Suprapubic skin (tissue), 4 donors: ENCODE measurements around the gene SHKBP1. TPM values are rescaled to one million over a fixed set of nuclear protein-coding genes. Genes with fewer than 3 reads are reported as not detected.

Experiments used
- DNase-seq, 2 donors: peaks; one replicate each; pipeline ENCODE4 v3.0.0-alpha.2; 2019; ENCODE audit warnings: low spot score in 2 of 2
- H3K27ac ChIP-seq: fragments of 200-600 bp; sonication (generic); one replicate; pipeline ENCODE4 v1.5.1; 2019
- H3K27me3 ChIP-seq: fragments of 200-600 bp; sonication (generic); one replicate; pipeline ENCODE4 v1.5.1; 2019
- H3K36me3 ChIP-seq: fragments of 200-600 bp; sonication (generic); one replicate; pipeline ENCODE4 v1.5.1; 2019
- H3K4me1 ChIP-seq: fragments of 200-600 bp; sonication (generic); one replicate; pipeline ENCODE4 v1.5.1; 2019
- H3K4me3 ChIP-seq: fragments of 200-600 bp; sonication (generic); one replicate; pipeline ENCODE4 v1.5.1; 2019; ENCODE audit warnings: mild to moderate bottlenecking
- H3K9me3 ChIP-seq: fragments of 200-600 bp; sonication (generic); one replicate; pipeline ENCODE4 v1.5.1; 2019
- EP300 ChIP-seq: sonication (generic); formaldehyde crosslinking; IDR thresholded peaks from one replicate; pipeline ENCODE4 v1.6.1; 2017; ENCODE audit warnings: antibody characterized with exemption
- POLR2A ChIP-seq, 2 donors: fragments of 450-650 bp; IDR thresholded peaks; one replicate each; pipeline ENCODE4 v1.6.1; 2017; ENCODE audit warnings: antibody characterized with exemption in 2 of 2, mild to moderate bottlenecking in 2 of 2, moderate library complexity in 2 of 2
- POLR2AphosphoS5 ChIP-seq, 3 donors: sonication (generic); formaldehyde crosslinking; IDR thresholded peaks; one replicate each; pipeline ENCODE4 v1.6.1; 2017; ENCODE audit warnings: antibody characterized with exemption in 3 of 3
- WGBS: methylation state at CpG from one replicate; pipeline ENCODE4 v1.1.5; 2018; 5-methylcytosine and 5-hydroxymethylcytosine counted together
- total RNA-seq, 4 donors: library from RNA; depleted of rRNA; stranded (reverse); fragments of >200 nt; gene quantifications; one replicate each; pipeline ENCODE4 v1.1.0, GENCODE V29; 2016
- TF ChIP-seq, protein P1 (sequence below), 2 donors: fragments of 200-600 bp in 1 of 2; fragments of 450-650 bp in 1 of 2; sonication (generic) in 1 of 2; IDR thresholded peaks; one replicate each; pipeline ENCODE4 v1.5.1; 2016 to 2019; ENCODE audit warnings: antibody characterized with exemption in 2 of 2, mild to moderate bottlenecking in 1 of 2, moderate library complexity in 1 of 2

The SHKBP1 gene
- total RNA-seq, 4 donors from 2014 or later, result 42.2 to 58.3 (median 51.1) TPM

DNA sequence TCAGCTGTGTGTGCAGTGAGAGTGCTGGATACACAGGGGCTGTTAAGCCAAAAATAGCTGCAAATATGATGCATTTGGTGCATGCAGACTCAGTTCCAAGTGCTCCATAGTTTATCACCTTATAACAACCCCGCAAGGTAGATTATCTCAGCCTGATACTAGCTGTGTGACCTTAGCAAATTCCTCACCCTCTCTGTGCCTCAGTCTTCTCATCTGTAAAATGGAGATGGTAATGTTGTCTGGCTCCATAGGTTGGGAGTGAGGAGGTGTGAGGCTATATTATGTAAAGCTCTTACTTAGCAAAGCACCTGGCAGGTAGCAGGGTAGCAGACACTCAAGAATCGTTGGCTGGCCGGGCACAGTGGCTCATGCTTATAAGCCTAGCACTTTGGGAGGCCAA is 23.8 kb upstream of the SHKBP1 start:
- Histone ChIP-seq H3K9me3 (no peaks in the 10 kb centered on the region), H3K4me1 (peaks cover 10% of the 10 kb centered on the region), H3K27me3 (peaks cover 52% of the 10 kb centered on the region), H3K36me3 (no peaks in the 10 kb centered on the region), H3K27ac (no peak overlapping the region), H3K4me3 (no peak overlapping the region)
- 96% methylated on average over 3 of the region's 3 CpGs for WGBS
- TF ChIP-seq POLR2A (IDR thresholded peaks at IDR 0.05), result no peak
- TF ChIP-seq EP300, result no peak
- TF ChIP-seq, protein P1, sequence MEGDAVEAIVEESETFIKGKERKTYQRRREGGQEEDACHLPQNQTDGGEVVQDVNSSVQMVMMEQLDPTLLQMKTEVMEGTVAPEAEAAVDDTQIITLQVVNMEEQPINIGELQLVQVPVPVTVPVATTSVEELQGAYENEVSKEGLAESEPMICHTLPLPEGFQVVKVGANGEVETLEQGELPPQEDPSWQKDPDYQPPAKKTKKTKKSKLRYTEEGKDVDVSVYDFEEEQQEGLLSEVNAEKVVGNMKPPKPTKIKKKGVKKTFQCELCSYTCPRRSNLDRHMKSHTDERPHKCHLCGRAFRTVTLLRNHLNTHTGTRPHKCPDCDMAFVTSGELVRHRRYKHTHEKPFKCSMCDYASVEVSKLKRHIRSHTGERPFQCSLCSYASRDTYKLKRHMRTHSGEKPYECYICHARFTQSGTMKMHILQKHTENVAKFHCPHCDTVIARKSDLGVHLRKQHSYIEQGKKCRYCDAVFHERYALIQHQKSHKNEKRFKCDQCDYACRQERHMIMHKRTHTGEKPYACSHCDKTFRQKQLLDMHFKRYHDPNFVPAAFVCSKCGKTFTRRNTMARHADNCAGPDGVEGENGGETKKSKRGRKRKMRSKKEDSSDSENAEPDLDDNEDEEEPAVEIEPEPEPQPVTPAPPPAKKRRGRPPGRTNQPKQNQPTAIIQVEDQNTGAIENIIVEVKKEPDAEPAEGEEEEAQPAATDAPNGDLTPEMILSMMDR (IDR thresholded peaks at IDR 0.05), result no peak
- TF ChIP-seq POLR2AphosphoS5 (IDR thresholded peaks at IDR 0.05), result no peak
- DNase-seq, result no peak

DNA sequence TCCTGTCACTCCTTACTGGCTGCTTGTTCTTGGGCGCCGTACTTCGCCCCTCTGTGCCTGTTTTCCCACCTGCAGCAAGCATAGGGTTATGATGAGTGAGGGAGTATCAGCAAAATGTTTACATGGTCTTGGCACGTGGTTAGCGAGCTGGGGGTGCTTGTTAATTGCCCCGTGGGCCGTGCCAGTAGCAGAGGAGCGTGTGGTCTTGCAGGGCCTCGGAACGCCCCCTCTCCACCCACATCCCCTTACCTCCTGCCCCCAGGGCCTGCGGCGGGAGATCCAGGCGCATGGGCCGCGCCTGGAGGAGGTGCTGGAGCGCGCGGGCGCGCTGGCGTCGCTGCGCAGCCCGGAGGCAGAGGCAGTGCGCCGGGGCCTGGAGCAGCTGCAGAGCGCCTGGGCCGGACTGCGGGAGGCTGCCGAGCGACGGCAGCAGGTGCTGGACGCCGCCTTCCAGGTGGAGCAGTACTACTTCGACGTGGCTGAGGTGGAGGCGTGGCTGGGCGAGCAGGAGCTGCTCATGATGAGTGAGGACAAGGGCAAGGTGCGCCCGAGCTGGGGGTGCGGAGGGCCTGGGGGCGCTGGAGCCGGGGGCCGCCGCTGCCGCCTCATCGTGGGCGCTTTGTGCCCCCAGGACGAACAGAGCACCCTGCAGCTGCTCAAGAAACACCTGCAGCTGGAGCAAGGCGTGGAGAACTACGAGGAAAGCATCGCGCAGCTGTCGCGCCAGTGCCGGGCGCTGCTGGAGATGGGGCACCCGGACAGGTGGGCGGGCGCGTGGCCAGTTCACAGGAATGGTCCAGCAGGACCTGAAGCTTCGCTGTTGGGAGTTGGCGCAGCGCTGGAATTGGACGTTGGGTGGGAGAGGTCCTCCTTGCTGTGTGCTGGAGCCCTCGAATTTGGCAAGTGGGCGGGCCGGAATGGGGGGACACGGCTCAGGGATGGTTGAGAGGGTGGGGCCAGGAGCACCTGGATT is 22.5 kb upstream of the SHKBP1 start:
- Histone ChIP-seq H3K36me3 (no peaks in the 10 kb centered on the region), H3K4me3 (no peak overlapping the region), H3K9me3 (no peaks in the 10 kb centered on the region), H3K27ac (no peak overlapping the region), H3K27me3 (peaks cover 44% of the 10 kb centered on the region), H3K4me1 (peaks cover 7% of the 10 kb centered on the region)
- TF ChIP-seq, protein P1 (IDR thresholded peaks at IDR 0.05), result no peak
- TF ChIP-seq POLR2AphosphoS5 (IDR thresholded peaks at IDR 0.05), result no peak
- TF ChIP-seq POLR2A (IDR thresholded peaks at IDR 0.05), result no peak
- no peak for TF ChIP-seq EP300
- 18% methylated on average over 46 of the region's 69 CpGs for WGBS
- DNase-seq, result no peak

DNA sequence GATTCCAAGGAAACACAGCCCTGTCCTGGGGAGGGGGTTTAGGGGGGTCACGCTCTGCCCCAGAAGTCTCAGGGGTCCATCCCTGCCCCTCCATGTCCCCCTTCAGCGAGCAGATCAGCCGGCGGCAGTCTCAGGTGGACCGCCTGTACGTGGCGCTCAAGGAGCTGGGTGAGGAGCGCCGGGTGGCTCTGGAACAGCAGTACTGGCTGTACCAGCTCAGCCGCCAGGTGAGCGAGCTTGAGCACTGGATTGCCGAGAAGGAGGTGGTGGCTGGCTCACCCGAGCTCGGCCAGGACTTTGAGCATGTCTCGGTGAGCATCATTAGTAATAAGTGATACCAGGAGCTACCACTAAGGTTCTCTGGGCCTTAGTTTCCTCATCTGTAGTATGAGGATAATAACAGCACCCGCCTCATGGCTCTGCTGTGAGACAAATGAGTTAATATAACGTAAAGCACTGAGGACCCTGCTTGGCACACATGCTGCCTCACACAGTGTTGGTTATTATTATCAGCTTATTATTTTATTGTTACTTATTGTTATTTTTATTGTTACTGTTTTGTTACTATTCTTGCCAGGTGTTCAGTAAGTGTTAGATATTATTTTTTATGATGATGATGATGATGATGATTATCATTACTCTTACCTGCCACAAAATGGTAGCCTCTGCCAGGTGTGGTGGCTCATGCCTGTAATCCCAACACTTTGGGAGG is 20.5 kb upstream of the SHKBP1 start:
- WGBS, result 88% methylated on average over 14 of the region's 17 CpGs
- Histone ChIP-seq H3K4me3 (no peak overlapping the region), H3K36me3 (no peaks in the 10 kb centered on the region), H3K4me1 (peaks cover 7% of the 10 kb centered on the region), H3K27me3 (peaks cover 35% of the 10 kb centered on the region), H3K27ac (no peak overlapping the region), H3K9me3 (no peaks in the 10 kb centered on the region)
- TF ChIP-seq POLR2A (IDR thresholded peaks at IDR 0.05) (no peak), EP300 (no peak), POLR2AphosphoS5 (IDR thresholded peaks at IDR 0.05) (no peak)
- TF ChIP-seq, protein P1 (IDR thresholded peaks at IDR 0.05), result no peak
- no peak for DNase-seq

DNA sequence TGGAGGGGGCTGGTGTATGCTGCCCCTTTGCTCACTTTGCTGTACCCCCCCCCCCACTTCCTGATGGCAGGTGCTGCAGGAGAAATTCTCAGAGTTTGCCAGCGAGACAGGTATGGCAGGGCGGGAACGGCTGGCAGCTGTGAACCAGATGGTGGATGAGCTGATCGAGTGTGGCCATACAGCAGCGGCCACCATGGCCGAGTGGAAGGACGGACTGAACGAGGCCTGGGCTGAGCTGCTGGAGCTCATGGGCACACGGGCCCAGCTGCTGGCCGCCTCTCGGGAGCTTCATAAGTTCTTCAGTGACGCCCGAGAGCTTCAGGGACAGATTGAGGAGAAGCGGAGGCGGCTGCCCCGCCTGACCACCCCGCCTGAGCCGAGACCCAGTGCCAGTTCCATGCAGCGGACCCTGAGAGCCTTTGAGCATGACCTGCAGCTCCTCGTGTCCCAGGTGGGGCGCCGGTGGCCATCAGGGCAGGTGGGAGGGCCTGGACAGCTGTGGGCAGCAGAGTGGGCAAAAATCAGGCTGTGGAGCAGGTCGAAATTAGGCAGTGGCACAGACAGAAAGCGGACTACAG is 19.6 kb upstream of the SHKBP1 start:
- DNase-seq, result no peak
- WGBS, result 95% methylated on average over 14 of the region's 24 CpGs
- no peak for TF ChIP-seq POLR2A (IDR thresholded peaks at IDR 0.05)
- TF ChIP-seq EP300, result no peak
- TF ChIP-seq POLR2AphosphoS5 (IDR thresholded peaks at IDR 0.05), result no peak
- Histone ChIP-seq H3K27me3 (peaks cover 38% of the 10 kb centered on the region), H3K9me3 (no peaks in the 10 kb centered on the region), H3K36me3 (no peaks in the 10 kb centered on the region), H3K4me3 (no peak overlapping the region), H3K27ac (no peak overlapping the region), H3K4me1 (peaks cover 7% of the 10 kb centered on the region)

DNA sequence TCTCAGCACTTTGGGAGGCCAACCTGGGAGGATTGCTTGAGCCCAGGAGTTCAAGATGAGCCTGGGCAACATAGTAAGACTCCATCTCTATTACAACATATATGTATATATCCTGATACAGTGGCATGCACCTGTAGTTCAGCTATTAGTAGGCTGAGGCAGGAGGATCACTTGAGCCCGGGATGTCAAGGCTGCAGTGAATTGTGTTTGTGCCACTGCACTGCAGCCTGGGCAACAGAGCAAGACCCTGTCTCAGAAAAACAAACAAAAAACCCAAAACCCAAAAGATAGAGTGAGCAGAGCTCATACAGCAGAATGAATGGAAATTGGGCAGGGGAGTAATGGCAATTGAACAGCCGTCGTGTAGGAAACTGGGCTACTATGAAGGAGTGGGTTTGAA is 17.3 kb upstream of the SHKBP1 start:
- DNase-seq, result no peak
- Histone ChIP-seq H3K36me3 (no peaks in the 10 kb centered on the region), H3K27me3 (peaks cover 20% of the 10 kb centered on the region), H3K27ac (no peak overlapping the region), H3K4me1 (peaks cover under 1% of the 10 kb centered on the region), H3K9me3 (no peaks in the 10 kb centered on the region), H3K4me3 (no peak overlapping the region)
- WGBS, result 85% methylated on average over 3 of the region's 3 CpGs
- TF ChIP-seq POLR2A (IDR thresholded peaks at IDR 0.05) (no peak), POLR2AphosphoS5 (IDR thresholded peaks at IDR 0.05) (no peak), EP300 (no peak)
- TF ChIP-seq, protein P1 (IDR thresholded peaks at IDR 0.05), result no peak
